WI38 (cell line): Measurements from ENCODE around the gene PTCD1.

Source experiments
- H3K4me3 ChIP-seq: 2 replicates; pipeline ENCODE4 v1.5.1; 2011; ENCODE audit warnings: low read depth, mild to moderate bottlenecking, control low read depth, low read length
- CTCF ChIP-seq: IDR thresholded peaks from 2 replicates; pipeline ENCODE4 v1.5.1; 2012; ENCODE audit warnings: low read depth, mild to moderate bottlenecking, control low read depth, low read length

The PTCD1 gene

DNA sequence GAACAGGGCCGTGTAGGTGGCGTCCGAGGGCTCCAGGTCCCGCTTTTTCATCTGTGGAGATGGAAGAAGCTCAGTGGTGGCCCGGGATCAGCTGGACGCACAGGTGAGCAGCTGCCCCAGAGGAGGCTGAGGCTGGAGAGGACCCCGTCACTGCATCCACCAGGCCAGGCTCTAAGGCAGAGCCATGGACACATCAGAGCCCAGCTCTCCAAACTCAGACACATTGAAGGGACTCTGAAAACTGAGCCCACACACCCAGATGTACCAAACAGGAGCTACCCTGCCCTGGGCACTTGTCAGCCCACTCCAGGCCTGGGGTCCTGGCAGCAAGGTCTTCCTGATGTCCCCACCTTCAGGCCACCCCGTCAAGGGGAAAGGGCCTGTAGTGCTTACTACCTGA, 8.8 kb downstream of the PTCD1 start:
- no peak overlapping the region for H3K4me3 ChIP-seq

DNA sequence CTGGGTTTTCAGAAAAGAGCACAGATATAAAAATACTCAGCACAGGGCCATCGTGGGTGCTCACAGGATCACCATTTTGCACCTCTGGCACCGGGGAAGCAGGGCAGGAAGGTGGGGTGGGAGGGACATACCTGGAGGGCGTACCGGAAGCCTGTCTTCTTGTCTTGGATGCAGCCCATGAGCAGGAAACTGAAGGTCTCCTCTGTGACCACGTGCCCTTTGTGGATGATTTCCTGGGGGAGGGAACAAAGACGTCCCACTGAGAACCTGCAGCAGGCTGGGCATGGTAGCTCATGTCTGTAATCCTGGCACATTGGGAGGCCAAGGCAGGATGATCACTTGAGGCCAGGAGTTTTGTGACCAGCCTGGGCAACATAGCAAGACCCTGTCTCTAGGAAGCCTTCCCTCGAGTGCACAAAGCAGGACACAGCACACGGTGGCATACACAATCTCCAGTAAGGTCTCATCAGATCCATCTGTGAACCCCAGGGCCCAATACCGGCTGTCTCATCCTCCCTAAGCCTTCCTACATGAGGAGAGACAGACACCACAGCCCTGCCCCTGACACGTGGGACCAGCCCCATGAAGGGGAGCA, 9.5 kb downstream of the PTCD1 start:
- TF ChIP-seq CTCF, result no peak
- no peak overlapping the region for H3K4me3 ChIP-seq

More for the DNA sequence above, 8.8 kb downstream of the PTCD1 start:
- no peak for TF ChIP-seq CTCF

- TF ChIP-seq CTCF, result no peak
These were observed 13.5 kb downstream of the PTCD1 start for GRCh38 chr7:99424932-99425730.

GRCh38 chr7:99422625-99423024, 16.0 kb downstream of the PTCD1 start:
- TF ChIP-seq CTCF, result no peak
- H3K4me3 ChIP-seq, result no peak overlapping the region

More at GRCh38 chr7:99424932-99425730, 13.5 kb downstream of the PTCD1 start:
- no peak overlapping the region for H3K4me3 ChIP-seq

DNA sequence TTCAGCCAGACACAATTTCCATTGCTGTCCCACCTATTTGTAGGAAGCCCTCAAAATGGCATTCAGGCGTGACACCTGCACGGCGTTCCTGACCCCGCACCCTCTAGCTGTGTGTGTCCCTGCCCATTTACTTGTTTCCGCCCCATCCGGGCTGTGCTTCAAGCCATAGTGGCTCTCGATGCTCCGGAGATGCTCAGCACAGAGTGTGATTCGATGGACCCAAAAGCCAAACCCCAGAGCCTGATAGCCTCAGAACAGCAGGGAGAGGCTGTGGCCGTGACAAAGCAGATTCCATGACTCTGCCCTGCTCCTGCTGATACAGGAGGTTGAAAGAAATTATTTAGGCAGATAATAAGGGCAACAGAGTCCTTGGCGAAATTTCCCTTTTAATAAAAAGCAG, 16.4 kb downstream of the PTCD1 start:
- H3K4me3 ChIP-seq, result no peak overlapping the region
- no peak for TF ChIP-seq CTCF

GRCh38 chr7:99420986-99421385, 17.6 kb downstream of the PTCD1 start:
- no peak for TF ChIP-seq CTCF
- H3K4me3 ChIP-seq, result no peak overlapping the region

GRCh38 chr7:99420213-99420612, 18.4 kb downstream of the PTCD1 start:
- no peak for TF ChIP-seq CTCF
- no peak overlapping the region for H3K4me3 ChIP-seq
